Measurements from ENCODE around the gene SPINDOC. TPM values are rescaled to one million over a fixed set of nuclear protein-coding genes. Genes with fewer than 3 reads are reported as not detected.
"Not testable (repeated sequence)": the region's sequence is repeated elsewhere in the genome, so short reads cannot be mapped to it uniquely, and the experiment has no call there.

SPINDOC gene
- total and polyA plus RNA-seq, 4 donors: 7.1 to 20.6 (median 15.5) TPM

GRCh38 chr11:63804259-63804658, 9.0 kb upstream of the SPINDOC start:
- Histone ChIP-seq H3K27ac (ENCODE audit: low read depth in 1 of 2, low read length in 2 of 2) (no peak overlapping the region), H3K9me3 (ENCODE audit: control insufficient read depth, low read length) (no peaks in the 10 kb centered on the region), H3K27me3 (ENCODE audit: control insufficient read depth in 1 of 2, insufficient read depth in 2 of 2, low read length in 1 of 2) (no peaks in the 10 kb centered on the region), H3K4me3 (ENCODE audit: low read length in 2 of 2) (no peak overlapping the region), H3K36me3 (ENCODE audit: control insufficient read depth in 1 of 2, insufficient read depth in 2 of 2, low read length in 1 of 2) (no peaks in the 10 kb centered on the region), H3K4me1 (ENCODE audit: control insufficient read depth in 1 of 2, insufficient read depth in 2 of 2, low read length in 2 of 2) (no peaks in the 10 kb centered on the region)
- intact Hi-C loops (cut with DNase I): no loop called here
- WGBS, 2 donors: 52 to 71% methylated on average over 6 of the region's 6 CpGs
- ATAC-seq (ENCODE audit: low FRiP score) (no peak), DNase-seq (no peak)

DNA sequence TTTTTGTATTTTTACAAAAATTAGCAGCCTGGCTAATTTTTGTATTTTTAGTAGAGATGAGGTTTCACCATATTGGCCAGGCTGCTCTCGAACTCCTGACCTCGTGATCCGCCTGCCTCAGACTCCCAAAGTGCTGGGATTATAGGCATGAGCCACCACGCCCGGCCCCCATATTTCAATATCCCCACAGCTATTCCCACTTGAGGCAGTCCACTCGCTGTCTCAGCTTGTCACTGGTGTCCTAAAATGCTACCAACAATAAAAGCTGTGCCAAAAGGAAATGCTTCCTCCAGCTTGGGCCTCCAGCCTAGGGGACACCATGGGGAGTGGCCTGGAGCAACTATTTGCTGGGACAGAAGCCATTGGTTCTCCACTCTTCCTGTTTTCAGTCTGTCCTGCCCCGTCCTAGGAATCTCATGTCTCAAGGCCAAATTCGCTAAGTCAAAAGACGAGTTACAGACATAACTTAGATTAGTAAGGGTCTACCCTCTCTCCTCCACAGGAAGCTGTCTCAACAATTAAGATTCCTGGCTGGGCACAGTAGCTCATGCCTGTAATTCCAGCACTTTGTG, 7.3 kb upstream of the SPINDOC start:
- H3K9me3 ChIP-seq (ENCODE audit: control insufficient read depth, low read length): no peaks in the 10 kb centered on the region
- H3K4me1 ChIP-seq (ENCODE audit: control insufficient read depth in 1 of 2, insufficient read depth in 2 of 2, low read length in 2 of 2): no peaks in the 10 kb centered on the region
- WGBS, 2 donors: 46 to 50% methylated on average over 9 of the region's 9 CpGs
- DNase-seq (peak in 1 of 2 donors; percentile 64), ATAC-seq (ENCODE audit: low FRiP score) (peak; percentile 69)
- H3K27me3 ChIP-seq (ENCODE audit: control insufficient read depth in 1 of 2, insufficient read depth in 2 of 2, low read length in 1 of 2): no peaks in the 10 kb centered on the region
- intact Hi-C loops (cut with DNase I): loop anchor here (5.0 kb wide), 1 partner anchor 39 kb away; the partner anchor contains the start of gene ZFTA (in 2 of the 2)
- no peak overlapping the region for H3K4me3 ChIP-seq (ENCODE audit: low read length in 2 of 2)
- H3K27ac ChIP-seq (ENCODE audit: low read depth in 1 of 2, low read length in 2 of 2): no peak overlapping the region
- H3K36me3 ChIP-seq (ENCODE audit: control insufficient read depth in 1 of 2, insufficient read depth in 2 of 2, low read length in 1 of 2): no peaks in the 10 kb centered on the region

GRCh38 chr11:63810383-63810782, 2.9 kb upstream of the SPINDOC start:
- H3K27ac ChIP-seq (ENCODE audit: low read depth in 1 of 2, low read length in 2 of 2); intact Hi-C loops (cut with DNase I); H3K4me3 ChIP-seq (ENCODE audit: low read length in 2 of 2); H3K27me3 ChIP-seq (ENCODE audit: control insufficient read depth in 1 of 2, insufficient read depth in 2 of 2, low read length in 1 of 2); H3K36me3 ChIP-seq (ENCODE audit: control insufficient read depth in 1 of 2, insufficient read depth in 2 of 2, low read length in 1 of 2); ATAC-seq (ENCODE audit: low FRiP score); DNase-seq; H3K4me1 ChIP-seq (ENCODE audit: control insufficient read depth in 1 of 2, insufficient read depth in 2 of 2, low read length in 2 of 2); H3K9me3 ChIP-seq (ENCODE audit: control insufficient read depth, low read length): not testable (repeated sequence)
- WGBS, 2 donors: 94 to 96% methylated on average over 11 of the region's 11 CpGs

GRCh38 chr11:63811522-63811921, 1.7 kb upstream of the SPINDOC start:
- Histone ChIP-seq H3K4me3 (ENCODE audit: low read length in 2 of 2) (no peak overlapping the region), H3K4me1 (ENCODE audit: control insufficient read depth in 1 of 2, insufficient read depth in 2 of 2, low read length in 2 of 2) (peaks cover 0 to 2% of the 10 kb centered on the region in 2 donors), H3K36me3 (ENCODE audit: control insufficient read depth in 1 of 2, insufficient read depth in 2 of 2, low read length in 1 of 2) (no peaks in the 10 kb centered on the region), H3K27me3 (ENCODE audit: control insufficient read depth in 1 of 2, insufficient read depth in 2 of 2, low read length in 1 of 2) (no peaks in the 10 kb centered on the region), H3K27ac (ENCODE audit: low read depth in 1 of 2, low read length in 2 of 2) (no peak overlapping the region), H3K9me3 (ENCODE audit: control insufficient read depth, low read length) (no peaks in the 10 kb centered on the region)
- intact Hi-C loops (cut with DNase I): no loop called here
- DNase-seq: no peak
- no peak for ATAC-seq (ENCODE audit: low FRiP score)
- 80% methylated on average over 3 of the region's 3 CpGs for WGBS, 2 donors

DNA sequence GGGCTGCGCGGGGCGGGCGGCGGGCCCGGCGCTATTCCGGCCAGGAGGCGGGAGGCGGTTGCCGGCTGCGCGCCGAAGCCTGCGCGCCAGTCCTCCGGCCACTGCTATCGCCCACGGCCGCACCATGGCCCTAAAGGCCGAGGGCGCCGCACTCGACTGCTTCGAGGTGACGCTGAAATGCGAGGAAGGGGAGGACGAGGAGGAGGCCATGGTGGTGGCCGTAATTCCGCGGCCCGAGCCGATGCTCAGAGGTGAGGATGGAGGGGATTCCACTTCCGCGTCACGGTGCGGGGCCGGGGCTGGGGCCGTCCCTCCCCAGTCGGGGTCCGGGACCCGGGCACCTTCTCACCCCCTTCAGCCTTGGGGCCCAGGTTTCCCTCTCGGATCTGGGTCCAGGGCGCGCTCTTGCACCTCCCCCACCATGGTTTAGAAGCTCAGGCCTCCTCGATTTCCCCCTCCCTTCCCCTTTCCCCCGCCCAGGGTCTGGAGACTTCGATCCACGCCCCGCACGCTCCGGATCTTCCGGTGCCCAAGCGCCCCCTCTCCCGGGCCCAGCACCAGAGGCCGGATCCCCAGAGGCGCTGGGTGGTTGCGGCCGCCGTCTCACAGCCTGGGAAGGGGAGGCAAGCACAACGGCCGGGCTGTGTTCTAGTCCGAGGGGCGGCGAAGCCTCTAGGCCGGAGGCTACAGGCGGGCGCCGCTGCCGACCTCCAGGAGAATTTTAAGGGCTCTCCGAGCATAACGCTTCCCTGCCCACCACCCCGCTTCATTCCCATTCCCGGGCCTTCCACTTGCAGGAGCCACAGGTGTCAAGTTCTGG, 517 bp downstream of the SPINDOC start:
- Histone ChIP-seq H3K4me1 (ENCODE audit: control insufficient read depth in 1 of 2, insufficient read depth in 2 of 2, low read length in 2 of 2) (peaks cover 0 to 2% of the 10 kb centered on the region in 2 donors), H3K4me3 (ENCODE audit: low read length in 2 of 2) (peak overlapping the region; percentile 49 to 96), H3K27ac (ENCODE audit: low read depth in 1 of 2, low read length in 2 of 2) (peak overlapping the region in 1 of 2 donors; percentile 2), H3K36me3 (ENCODE audit: control insufficient read depth in 1 of 2, insufficient read depth in 2 of 2, low read length in 1 of 2) (peaks cover 0 to 3% of the 10 kb centered on the region in 2 donors), H3K27me3 (ENCODE audit: control insufficient read depth in 1 of 2, insufficient read depth in 2 of 2, low read length in 1 of 2) (no peaks in the 10 kb centered on the region), H3K9me3 (ENCODE audit: control insufficient read depth, low read length) (no peaks in the 10 kb centered on the region)
- peak; percentile 72 to 86 for DNase-seq
- intact Hi-C loops (cut with DNase I): no loop called here
- peak; percentile 69 for ATAC-seq (ENCODE audit: low FRiP score)
- 0 to 1% methylated on average over 35 to 74 of the region's 74 CpGs for WGBS, 2 donors

- peak overlapping the region; percentile 49 to 96 for H3K4me3 ChIP-seq (ENCODE audit: low read length in 2 of 2)
- H3K27me3 ChIP-seq (ENCODE audit: control insufficient read depth in 1 of 2, insufficient read depth in 2 of 2, low read length in 1 of 2): no peaks in the 10 kb centered on the region
- H3K9me3 ChIP-seq (ENCODE audit: control insufficient read depth, low read length): no peaks in the 10 kb centered on the region
- peaks cover 0 to 2% of the 10 kb centered on the region in 2 donors for H3K4me1 ChIP-seq (ENCODE audit: control insufficient read depth in 1 of 2, insufficient read depth in 2 of 2, low read length in 2 of 2)
- ATAC-seq (ENCODE audit: low FRiP score) (no peak), DNase-seq (no peak)
- intact Hi-C loops (cut with DNase I): no loop called here
- 6% methylated on average over 7 of the region's 7 CpGs for WGBS, 2 donors
- H3K27ac ChIP-seq (ENCODE audit: low read depth in 1 of 2, low read length in 2 of 2): no peak overlapping the region
- H3K36me3 ChIP-seq (ENCODE audit: control insufficient read depth in 1 of 2, insufficient read depth in 2 of 2, low read length in 1 of 2): peaks cover 0 to 4% of the 10 kb centered on the region in 2 donors
These were observed 1.1 kb downstream of the SPINDOC start for GRCh38 chr11:63814383-63814736.

- Histone ChIP-seq H3K4me1 (ENCODE audit: control insufficient read depth in 1 of 2, insufficient read depth in 2 of 2, low read length in 2 of 2) (peaks cover 0 to 2% of the 10 kb centered on the region in 2 donors), H3K4me3 (ENCODE audit: low read length in 2 of 2) (no peak overlapping the region)
- intact Hi-C loops (cut with DNase I): no loop called here
These were observed 2.9 kb downstream of the SPINDOC start for GRCh38 chr11:63816166-63816565.

GRCh38 chr11:63816732-63817131, 3.5 kb downstream of the SPINDOC start:
- peaks cover 0 to 8% of the 10 kb centered on the region in 2 donors for H3K36me3 ChIP-seq (ENCODE audit: control insufficient read depth in 1 of 2, insufficient read depth in 2 of 2, low read length in 1 of 2)
- intact Hi-C loops (cut with DNase I): no loop called here
- ATAC-seq (ENCODE audit: low FRiP score): no peak

More at GRCh38 chr11:63816166-63816565, 2.9 kb downstream of the SPINDOC start:
- ATAC-seq (ENCODE audit: low FRiP score): no peak
- Histone ChIP-seq H3K9me3 (ENCODE audit: control insufficient read depth, low read length) (no peaks in the 10 kb centered on the region), H3K36me3 (ENCODE audit: control insufficient read depth in 1 of 2, insufficient read depth in 2 of 2, low read length in 1 of 2) (peaks cover 0 to 4% of the 10 kb centered on the region in 2 donors), H3K27me3 (ENCODE audit: control insufficient read depth in 1 of 2, insufficient read depth in 2 of 2, low read length in 1 of 2) (no peaks in the 10 kb centered on the region), H3K27ac (ENCODE audit: low read depth in 1 of 2, low read length in 2 of 2) (no peak overlapping the region)
- DNase-seq: no peak
- WGBS, 2 donors: 89 to 94% methylated on average over 6 of the region's 6 CpGs

More at GRCh38 chr11:63816732-63817131, 3.5 kb downstream of the SPINDOC start:
- no peak overlapping the region for H3K27ac ChIP-seq (ENCODE audit: low read depth in 1 of 2, low read length in 2 of 2)
- no peaks in the 10 kb centered on the region for H3K9me3 ChIP-seq (ENCODE audit: control insufficient read depth, low read length)
- no peak overlapping the region for H3K4me3 ChIP-seq (ENCODE audit: low read length in 2 of 2)
- WGBS, 2 donors: 93 to 94% methylated on average over 3 of the region's 3 CpGs
- DNase-seq: no peak
- H3K27me3 ChIP-seq (ENCODE audit: control insufficient read depth in 1 of 2, insufficient read depth in 2 of 2, low read length in 1 of 2): no peaks in the 10 kb centered on the region
- H3K4me1 ChIP-seq (ENCODE audit: control insufficient read depth in 1 of 2, insufficient read depth in 2 of 2, low read length in 2 of 2): peaks cover 0 to 2% of the 10 kb centered on the region in 2 donors

Data from aorta (tissue), 5 donors.